Measurements from ENCODE around the gene MECR. TPM values are rescaled to one million over a fixed set of nuclear protein-coding genes. Genes with fewer than 3 reads are reported as not detected.

The MECR gene
- total RNA-seq, 1 donor from 2014 or later, result 57.4 TPM

DNA sequence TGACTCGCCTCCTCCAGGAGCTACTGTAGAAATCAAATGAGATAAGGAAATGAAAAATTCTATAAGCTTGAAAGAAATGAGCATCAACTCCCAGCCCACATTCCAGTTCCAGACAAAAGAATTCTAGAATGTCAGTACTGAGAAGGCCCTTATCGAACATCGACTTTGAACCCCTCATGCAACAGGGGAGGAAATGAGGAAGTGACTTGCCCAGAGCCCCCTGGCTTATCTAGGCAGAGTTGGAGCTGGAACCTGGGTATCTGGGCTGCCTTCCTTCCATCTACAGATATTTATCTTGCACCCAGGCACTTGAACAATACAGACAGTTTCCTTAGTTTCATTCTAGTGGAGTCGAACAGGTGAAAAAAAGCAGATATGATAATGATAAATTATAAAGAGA is 22.3 kb downstream of the MECR start:
- no peak for DNase-seq (ENCODE audit: low spot score)

DNA sequence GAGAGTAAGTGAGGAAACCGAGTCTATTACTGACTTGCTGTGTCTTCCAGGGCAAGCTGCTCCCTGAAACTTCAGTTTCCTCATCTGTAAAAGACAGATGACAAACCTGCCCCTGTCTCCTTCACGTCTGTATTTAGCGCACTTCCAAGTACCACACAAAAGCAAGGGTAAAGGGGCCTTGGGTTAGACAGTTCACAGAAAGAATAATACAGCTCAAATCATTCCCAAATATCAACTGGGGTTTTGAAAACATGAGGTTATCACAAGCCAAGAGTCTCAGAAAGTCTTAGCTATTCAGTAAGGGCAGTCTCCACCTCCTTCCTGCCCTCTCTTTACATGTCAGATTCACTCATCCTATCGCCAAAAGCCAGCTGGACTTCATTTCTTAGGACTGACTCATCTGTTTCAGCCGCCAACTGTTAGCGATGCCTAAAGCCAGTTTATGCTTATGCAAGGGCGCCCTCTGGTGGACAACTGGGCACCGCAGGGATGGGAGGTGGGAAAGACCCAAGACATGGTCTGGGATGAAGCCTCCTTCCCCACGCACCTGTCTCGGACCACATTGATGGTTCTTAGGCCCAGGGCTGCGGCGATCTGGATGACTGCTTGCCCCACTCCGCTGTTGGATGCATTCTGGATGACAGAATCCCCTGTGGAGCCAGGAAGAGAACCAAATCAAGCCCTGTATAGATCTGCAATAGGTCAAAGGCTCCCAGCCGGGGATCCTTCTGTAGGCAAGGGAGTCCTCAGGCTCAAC is 28.0 kb downstream of the MECR start:
- peak; percentile 97 for DNase-seq (ENCODE audit: low spot score)

GRCh38 chr1:29202053-29202452 is 28.7 kb downstream of the MECR start:
- DNase-seq (ENCODE audit: low spot score), result no peak

GRCh38 chr1:29201595-29202051 is 29.1 kb downstream of the MECR start:
- no peak for DNase-seq (ENCODE audit: low spot score)

DNA sequence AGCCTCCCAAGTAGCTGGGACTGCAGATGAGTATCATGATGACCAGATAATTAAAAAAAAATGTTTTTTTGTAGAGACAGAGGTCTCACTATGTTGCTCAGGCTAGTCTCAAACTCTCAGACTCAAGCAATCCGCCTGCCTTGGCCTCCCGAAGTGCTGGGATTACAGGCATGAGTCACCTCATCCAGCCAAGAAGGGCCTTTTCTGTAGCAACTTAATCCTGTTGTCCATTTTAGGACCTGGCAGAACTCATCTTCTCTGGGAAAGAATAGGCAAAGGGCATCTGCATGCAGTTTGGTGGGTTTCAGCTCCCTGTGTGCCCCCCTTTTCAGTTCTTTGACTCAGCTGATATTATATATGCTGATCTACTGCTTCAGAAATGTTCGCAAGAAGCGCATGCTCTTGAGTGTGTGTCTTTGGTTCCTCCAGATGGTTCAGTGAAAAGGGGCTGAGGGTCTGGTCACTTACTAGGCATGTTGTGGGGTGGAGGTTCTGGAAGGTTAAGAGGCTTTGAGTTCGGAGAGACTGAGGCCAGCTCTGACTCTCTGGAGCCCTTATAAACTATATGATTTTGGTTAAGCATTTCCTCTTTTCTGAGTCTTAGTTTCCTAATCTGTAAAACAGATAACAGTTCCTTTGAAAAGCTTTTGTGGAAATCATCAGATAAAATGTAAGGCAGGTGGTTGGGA is 29.7 kb downstream of the MECR start:
- no peak for DNase-seq (ENCODE audit: low spot score)

DNA sequence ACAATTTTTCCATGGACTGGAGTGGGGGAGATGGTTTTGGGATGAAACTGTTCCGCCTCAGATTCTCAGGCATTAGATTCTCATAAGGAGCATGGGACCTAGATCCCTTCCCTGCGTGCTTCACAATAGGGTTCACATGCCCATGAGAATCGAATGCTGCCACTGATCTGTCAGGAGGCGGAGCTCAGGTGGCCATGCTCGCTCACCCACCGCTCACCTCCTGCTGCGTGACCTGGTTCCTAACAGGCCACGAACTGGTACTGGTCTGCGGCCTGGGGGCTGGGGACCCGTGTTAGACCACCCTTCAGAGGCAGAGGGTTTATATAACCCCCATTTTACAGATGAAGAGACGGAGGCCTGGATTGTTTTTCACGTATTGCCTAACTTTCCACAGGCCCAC is 32.7 kb downstream of the MECR start:
- DNase-seq (ENCODE audit: low spot score), result no peak

- DNase-seq (ENCODE audit: low spot score), result no peak
These were observed 33.2 kb downstream of the MECR start for GRCh38 chr1:29197590-29197924.

GRCh38 chr1:29196863-29197589 is 33.7 kb downstream of the MECR start:
- DNase-seq (ENCODE audit: low spot score), result no peak

GRCh38 chr1:29195881-29196291 is 34.8 kb downstream of the MECR start:
- peak; percentile 83 for DNase-seq (ENCODE audit: low spot score)

GRCh38 chr1:29193879-29194455 is 36.8 kb downstream of the MECR start:
- peak; percentile 67 for DNase-seq (ENCODE audit: low spot score)

DNA sequence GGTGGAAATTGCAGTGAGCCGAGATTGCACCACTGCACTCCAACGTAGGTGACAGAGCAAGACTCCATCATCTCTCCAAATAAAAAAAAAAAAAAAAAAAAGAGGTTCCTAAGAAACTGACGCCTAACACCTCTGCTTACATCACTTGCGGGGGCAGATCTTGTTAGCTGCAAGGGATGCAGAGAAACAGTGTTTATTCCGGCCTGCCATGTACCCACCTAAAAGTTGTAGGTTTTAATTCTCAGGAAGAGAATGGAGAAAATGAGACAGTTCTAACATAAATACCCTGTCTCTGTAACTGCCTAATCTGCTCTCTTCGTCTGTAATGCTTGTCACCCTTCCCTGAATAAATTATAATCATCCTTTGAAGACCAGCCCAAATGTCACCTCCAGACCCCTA is 40.0 kb downstream of the MECR start:
- no peak for DNase-seq (ENCODE audit: low spot score)

DNA sequence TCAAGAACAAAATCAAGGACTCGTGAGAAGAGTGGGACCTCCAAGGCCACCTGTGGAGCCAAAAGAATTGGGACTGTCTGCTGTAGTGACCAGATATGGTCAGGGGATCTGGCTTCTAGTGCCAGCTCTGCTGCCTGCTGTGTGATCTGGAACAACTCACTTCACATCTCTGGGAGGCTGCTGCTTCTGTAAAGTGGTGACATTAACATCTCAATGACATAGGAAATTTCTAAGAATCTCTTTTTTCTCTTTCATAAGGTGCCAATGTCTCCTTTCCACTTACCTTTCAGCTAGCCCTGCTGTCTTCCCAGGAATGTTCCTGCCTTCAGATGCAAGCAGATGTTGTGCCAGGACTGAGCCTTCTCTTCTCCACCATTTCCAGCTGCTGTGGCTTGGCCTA is 44.0 kb downstream of the MECR start:
- DNase-seq (ENCODE audit: low spot score), result no peak

- no peak for DNase-seq (ENCODE audit: low spot score)
These were observed 44.5 kb downstream of the MECR start for GRCh38 chr1:29186252-29186651.

DNA sequence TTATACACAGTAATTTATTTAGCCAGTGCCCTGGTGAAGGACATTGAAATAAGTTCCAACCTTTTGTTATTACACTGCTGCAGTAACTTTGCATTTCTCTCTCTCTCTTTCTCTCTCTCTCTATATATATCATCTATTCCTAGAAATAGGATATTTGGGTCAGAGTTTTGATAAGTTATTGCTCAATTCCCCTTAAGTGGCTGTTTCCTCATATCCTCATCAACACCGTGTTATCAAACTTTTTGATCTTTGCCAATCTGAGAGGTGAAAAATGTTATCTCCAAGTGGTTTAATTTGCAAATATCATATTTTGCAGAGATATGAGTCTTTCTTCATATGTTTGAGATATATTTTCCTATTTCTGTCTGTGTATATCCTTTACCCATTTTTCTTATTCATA is 47.4 kb downstream of the MECR start:
- DNase-seq (ENCODE audit: low spot score), result no peak

DNA sequence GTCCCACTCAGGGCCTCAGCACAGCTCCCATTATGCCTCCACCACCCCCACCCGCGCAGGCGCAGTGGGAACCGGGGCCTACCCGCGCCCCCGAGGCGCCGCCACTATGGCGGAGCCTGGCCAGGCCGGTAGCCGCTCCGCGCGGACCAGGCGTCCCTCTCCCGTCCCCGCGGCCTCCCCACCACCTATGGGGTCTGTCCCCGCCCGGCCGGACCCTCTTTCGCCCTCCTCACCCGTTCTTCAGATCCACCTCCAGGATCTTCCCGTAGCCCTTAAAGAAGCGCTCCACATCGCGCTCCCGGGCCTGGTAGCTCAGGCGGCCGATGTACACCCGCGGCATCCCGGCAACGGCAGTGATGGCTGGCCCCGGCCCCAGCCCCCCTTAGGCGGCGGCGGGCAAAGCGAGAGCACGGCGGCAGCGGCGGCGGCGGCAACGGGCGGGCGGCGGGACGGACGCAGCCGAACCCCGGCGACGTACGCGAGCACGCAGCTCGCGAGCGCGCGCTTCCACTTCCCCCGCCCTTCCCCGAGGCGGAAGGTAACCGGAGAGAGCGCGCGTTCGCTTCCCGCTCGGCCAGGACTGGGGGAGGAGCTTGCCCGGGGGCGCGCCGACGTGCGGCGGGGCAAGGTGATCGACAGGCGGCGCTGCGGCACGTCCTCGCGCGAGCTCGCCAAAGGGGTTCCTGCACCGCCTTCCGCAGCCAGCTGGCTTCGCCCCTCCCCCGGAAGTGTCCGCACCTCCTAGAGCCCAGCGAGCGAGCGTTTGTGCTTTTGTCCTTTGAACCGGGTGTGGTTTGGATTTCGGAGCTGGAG is 49.1 kb downstream of the MECR start, which contains the start of gene SRSF4:
SRSF4 (minus strand) TSS at position 488 of the 813 bp plus-strand sequence; CDS start at position 340, 148 bp downstream.
- DNase-seq (ENCODE audit: low spot score), result peak; percentile 100

- DNase-seq (ENCODE audit: low spot score), result no peak
These were observed 50.0 kb downstream of the MECR start for GRCh38 chr1:29180497-29181412.

GRCh38 chr1:29179641-29180184 is 51.0 kb downstream of the MECR start:
- DNase-seq (ENCODE audit: low spot score), result no peak

DNA sequence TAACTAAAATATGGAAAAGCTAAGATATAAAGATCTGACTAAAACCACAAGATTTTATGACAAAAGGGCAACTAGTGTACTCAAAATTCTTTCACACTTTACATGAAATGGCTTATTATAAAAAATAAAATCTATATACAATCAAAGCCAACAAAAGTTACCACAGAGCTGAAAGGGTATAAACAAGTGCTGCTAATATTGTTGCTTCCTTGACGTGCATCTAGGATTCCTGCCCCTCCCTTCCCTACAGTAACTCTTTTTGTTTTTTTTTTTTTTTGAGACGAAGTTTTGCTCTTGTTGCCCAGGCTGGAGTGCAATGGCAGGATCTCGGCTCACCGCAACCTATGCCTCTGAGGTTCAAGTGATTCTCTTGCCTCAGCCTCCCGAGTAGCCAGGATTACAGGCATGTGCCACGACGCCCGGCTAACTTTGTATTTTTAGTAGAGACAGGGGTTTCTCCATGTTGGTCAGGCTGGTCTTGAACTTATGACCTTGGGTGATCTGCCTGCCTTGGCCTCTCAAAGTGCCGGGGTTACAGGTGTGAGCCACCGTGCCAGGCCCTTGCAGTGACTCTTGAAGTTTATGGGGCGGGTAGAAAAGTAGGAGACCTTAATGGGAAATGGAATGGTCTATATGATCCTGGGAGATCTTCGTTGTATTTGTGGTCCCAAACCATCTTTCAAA is 53.6 kb downstream of the MECR start:
- DNase-seq (ENCODE audit: low spot score), result no peak

DNA sequence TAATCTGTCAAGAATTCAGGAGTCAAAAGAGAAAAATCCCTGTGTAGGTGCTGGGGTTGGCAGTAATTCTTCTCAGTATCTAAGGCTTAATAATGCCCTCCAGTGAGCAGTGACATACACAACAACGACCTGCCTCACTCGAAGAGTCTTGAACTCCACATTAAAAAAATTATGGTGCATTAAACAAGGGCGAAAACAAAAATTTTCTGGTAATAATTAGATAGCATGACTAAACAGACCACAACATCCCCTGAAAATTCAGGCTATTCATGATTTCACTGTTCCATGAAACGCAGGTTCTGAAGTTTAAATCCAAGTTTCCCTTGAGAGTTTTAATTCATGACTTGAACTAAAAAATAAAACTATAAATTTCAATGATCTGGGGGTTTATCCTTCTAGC is 54.2 kb downstream of the MECR start:
- DNase-seq (ENCODE audit: low spot score), result no peak
